NCI-H1694 treated with DMSO at 0.1 percent for 48 hours (cell line): ENCODE measurements around the gene ELMOD3.
"Not testable (repeated sequence)": the region's sequence is repeated elsewhere in the genome, so short reads cannot be mapped to it uniquely, and the experiment has no call there.

Experiments
- DNase-seq: peaks from one replicate; lab custom pipeline; 2025; lab: John Stamatoyannopoulos, UW

The ELMOD3 gene

DNA sequence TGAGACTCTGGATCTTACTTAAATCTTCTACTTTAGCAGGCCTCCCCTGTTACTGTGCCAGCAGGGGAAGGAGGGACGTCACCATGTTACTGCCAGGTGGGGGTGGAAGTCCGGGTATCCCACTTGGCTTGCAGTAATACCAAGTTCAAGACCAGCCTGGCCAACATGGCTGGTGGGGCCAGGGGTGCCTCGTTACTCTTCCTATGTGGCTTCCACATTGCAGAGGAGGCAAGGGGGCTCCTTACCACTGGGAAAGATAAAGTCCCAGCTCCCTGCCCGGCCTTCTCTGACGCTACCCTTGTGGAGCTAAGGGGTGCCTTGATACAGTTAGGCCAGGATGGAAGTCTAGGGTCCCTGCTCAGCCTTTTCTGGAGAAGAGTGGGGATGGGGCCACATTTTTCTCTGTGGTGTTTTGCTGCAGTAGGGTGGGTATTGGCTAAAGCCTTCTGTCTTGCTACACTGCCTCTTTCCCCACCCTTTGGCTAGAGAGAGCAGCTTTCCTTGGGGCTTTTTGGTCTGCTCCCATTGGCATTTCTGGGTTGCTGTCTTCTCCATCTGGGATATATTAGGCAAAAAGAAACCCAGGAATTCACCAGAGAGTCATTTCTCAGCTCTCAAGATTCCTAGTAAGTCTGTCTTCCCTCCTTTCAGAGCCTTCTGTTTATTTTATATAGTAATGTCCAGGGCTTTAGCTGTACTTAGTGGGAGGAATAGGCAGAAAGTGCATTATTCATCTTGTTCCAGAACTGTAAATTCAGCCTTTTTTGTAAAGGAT lies 21.9 kb downstream of the ELMOD3 start:
- no peak for DNase-seq

DNA sequence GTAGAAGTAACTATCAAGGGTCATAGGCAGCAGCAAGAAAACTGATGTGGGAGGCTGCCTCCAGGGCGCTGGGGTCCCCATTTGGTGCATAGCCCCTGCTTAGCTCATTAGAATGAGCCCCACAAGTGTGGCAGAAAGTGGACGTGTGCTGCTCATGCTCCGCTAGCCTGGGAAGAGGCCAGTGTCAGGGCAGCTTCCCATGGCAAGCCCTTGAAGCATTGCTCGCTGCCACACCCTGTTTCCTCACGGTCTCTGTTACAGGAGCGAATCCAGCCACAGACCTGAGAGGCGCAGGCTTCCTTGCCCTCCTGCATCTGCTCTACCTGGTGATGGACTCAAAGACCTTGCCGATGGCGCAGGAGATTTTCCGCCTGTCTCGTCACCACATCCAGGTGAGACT lies 22.5 kb downstream of the ELMOD3 start:
- no peak for DNase-seq

DNA sequence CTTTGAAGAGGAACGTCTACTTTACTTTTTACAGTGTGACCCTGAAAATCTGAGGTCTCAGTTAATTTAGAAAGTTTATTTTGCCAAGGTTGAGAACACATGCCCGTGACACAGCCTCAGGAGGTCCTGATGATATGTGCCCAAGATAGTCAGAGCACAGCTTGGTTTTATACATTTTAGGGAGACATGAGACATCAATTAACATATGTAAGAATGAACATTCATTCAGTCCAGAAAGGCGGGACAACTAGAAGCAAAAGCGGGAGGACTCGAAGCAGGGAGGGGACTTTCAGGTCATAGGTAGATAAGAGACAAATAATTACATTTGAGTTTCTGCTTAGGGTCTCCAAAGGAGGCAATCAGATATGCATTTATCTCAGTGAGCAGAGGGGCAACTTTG lies 23.7 kb downstream of the ELMOD3 start:
- DNase-seq = no peak

GRCh38 chr2:85380048-85380447 lies 25.5 kb downstream of the ELMOD3 start:
- DNase-seq = no peak

DNA sequence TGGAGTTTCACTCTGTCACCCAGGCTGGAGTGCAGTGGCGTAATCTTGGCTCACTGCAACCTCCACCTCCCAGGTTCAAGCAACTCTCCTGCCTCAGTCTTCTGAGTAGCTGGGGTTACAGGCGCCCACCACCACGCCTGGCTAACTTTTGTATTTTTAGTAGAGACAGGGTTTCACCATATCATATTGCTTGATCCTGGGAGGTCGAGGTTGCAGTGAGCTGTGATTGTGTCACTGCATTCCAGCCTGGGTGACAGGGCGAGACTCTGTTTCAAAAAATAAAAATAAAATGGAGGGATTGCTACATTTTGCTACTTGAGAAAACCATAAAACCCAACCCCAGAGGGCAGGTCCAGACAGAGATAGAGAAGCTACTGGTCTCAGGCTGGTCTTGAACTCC lies 28.6 kb downstream of the ELMOD3 start:
- not testable (repeated sequence) for DNase-seq

DNA sequence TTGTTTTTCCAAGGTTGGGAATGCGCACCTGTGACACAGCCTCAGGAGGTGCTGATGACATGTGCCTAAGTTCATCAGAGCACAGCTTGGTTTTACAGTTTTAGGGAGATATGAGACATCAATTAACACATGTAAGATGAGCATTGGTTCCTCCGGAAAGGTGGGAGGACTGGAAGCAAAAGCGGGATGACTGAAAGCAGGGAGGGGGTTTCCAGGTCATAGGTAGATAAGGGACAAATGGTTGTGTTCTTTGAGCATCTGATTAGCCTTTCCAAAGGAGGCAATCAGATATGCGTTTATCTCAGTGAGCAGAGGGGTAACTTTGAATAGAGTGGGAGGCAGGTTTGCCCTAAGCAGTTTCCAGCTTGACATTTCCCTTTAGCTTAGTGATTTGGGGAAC lies 29.3 kb downstream of the ELMOD3 start:
- no peak for DNase-seq

GRCh38 chr2:85385746-85386145 lies 31.2 kb downstream of the ELMOD3 start:
- no peak for DNase-seq

- no peak for DNase-seq
These were observed 33.2 kb downstream of the ELMOD3 start for GRCh38 chr2:85387754-85388153.

DNA sequence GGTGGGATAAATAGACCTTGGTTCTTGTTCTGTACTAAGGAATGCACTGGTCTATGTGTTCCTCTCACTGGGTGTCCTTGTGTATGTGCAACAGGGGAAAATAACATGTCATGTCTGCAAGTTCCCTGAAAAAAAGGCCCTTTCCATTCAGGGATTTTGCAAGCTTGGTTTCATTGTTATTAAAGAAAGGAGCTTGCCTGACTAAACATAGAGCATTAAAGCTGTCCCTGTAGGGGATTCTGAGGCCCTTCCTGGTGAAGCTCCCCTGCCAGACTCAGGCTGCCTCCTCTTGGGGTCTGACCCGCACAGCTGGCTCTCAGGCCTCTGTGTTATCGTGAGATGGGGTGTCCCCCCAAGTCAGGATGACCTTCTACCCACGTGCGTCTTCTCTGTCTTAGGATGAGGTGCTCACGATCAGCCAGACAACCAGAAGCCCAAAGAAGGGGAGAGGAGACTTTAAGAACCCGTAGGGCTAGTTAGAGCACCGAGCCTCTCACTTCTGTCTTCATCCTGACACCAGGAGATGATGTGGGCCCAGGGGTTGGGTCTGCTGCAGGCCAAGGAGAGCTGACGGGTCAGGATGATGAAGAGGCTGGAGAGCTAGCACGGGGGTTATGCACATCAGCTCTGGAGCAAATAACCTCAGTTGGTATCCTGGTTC lies 34.4 kb downstream of the ELMOD3 start:
- DNase-seq = no peak

- peak; percentile 50 for DNase-seq
These were observed 36.5 kb downstream of the ELMOD3 start for GRCh38 chr2:85390941-85391669.

DNA sequence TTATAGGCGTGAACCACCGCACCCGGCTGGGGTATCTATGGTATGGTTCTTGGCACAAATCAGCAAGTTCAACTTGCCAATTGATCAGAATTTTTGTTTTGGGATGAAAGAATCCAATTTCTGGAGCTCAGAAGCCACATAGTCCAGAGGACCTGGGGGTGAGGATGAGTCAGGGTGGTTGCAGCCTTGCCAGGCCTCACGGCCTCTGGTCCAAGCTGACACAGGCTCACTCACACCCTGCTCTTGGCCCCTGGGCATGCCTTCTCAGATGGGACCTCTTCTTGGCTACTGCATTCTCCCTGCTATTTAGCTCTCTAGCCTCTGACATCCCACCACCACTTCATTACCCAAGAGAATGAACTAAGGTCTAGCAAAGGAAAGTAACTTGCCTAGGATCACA lies 39.3 kb downstream of the ELMOD3 start:
- no peak for DNase-seq

DNA sequence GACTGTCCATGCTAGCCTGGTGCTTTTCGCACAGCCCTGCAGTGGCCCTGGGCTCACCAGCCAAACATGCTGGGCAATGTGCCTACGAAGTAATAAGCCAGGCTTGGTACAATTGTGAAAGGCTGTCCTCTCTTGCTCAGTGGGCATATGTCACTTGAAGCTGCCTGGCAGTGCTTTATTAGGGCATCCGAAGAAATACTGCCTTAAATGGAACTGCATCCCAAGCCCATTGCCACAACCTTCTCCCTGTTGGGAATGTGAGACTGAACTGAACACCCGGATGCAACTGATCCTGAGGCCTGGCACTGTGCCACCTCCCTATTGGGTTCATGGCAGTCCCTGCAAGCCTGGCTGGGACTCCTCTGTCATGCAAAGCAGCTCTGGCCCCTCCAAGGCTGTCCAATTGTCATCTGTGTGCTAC lies 39.7 kb downstream of the ELMOD3 start:
- no peak for DNase-seq

- DNase-seq = no peak
These were observed 40.4 kb downstream of the ELMOD3 start for GRCh38 chr2:85394976-85395375.

GRCh38 chr2:85395912-85396475 lies 41.4 kb downstream of the ELMOD3 start:
- DNase-seq = no peak

DNA sequence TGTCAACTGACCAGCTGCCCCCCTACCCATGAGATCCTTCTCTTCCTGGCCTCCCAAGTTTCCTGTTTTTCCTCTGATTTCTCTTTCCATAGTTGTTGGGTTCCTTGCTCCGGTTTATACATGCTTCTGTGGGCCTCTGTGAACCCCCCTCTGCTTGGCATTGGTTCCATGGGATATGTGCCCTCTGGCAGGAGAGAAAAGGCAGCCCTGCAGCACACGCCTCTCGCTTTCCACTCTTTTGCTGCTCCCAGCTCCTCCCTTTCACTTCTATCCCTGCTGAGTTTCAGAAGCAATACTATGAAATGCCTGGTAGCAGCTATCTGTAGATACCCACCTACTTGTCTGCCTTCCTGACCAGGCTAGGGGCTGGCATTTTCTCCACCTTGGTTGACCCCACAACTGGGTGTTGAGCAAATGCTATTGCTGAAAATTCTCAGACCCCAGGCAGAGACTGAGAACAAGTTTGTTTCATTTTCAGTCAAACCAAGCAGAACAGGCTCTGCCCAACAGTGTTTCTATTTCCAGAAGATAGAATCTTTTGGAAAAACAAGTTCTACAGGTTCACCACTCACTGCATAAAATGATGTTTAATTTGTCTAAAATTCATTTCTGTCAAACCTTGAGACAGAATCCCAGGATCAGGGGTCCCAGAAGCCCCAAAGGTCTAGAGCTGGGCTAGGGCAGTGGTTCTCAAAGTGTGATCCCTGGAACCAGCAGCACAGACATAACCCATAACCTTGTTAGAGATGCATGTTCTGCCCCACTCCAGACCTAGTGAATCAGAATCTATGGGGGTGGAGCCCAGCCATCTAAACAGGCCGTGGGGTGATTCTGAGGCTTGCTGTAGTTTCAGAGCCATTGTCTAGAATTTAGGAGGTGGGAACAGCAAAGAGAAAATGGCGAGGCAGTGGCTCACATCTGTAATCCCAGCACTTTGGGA lies 42.2 kb downstream of the ELMOD3 start:
- DNase-seq = no peak

GRCh38 chr2:85397925-85398331 lies 43.4 kb downstream of the ELMOD3 start:
- no peak for DNase-seq

DNA sequence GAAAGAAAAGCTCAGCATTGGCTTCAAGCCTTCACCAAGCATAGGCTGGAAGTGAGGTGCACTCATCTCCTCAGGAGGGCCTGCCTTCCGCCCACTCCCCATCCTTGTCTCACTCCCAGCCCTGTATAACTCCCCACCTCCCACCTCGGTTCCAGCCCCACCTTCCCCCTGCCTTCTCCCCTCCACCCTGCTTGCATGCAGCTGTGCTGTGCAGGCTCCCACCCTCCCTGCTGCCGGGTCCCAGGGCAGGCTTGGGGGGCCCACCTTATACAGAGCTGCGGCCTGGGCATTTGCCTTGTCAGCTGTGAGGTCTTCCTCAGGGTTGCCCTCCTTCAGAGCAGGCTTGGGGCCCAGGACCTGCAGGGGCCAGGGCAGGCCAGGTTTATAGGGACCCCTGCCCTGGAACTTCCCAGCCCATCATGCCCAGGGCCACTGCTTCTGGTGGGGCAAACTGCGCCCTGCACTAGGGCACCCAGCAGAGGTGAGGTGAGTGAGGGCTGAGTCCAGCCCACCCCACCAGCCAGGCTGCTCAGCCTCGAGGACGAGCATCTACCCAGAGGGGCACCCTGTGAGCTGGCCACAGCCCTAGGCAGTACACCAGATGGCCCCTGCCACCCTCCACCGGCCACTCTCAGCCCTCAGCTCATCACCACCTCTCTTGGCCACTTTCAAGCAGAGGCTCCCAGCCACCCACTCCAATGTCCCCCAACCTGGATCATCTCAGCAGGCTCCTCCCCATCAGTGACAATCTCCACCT lies 44.0 kb downstream of the ELMOD3 start:
- no peak for DNase-seq

DNA sequence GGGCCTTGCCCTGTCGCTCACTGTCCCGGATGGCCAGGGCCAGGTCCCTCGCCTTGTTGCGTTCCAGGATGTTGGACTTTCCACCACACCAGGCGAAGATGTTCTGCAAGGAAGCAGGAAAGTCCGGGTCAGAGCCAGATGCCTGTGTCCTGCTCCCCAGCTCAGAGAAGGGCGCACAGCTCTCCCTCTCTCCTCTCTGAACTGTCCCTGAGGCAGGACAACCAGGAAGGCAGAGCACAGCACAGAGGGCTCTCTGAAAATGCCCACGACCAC lies 44.5 kb downstream of the ELMOD3 start:
- DNase-seq = no peak

GRCh38 chr2:85400023-85400422 lies 45.5 kb downstream of the ELMOD3 start:
- no peak for DNase-seq

DNA sequence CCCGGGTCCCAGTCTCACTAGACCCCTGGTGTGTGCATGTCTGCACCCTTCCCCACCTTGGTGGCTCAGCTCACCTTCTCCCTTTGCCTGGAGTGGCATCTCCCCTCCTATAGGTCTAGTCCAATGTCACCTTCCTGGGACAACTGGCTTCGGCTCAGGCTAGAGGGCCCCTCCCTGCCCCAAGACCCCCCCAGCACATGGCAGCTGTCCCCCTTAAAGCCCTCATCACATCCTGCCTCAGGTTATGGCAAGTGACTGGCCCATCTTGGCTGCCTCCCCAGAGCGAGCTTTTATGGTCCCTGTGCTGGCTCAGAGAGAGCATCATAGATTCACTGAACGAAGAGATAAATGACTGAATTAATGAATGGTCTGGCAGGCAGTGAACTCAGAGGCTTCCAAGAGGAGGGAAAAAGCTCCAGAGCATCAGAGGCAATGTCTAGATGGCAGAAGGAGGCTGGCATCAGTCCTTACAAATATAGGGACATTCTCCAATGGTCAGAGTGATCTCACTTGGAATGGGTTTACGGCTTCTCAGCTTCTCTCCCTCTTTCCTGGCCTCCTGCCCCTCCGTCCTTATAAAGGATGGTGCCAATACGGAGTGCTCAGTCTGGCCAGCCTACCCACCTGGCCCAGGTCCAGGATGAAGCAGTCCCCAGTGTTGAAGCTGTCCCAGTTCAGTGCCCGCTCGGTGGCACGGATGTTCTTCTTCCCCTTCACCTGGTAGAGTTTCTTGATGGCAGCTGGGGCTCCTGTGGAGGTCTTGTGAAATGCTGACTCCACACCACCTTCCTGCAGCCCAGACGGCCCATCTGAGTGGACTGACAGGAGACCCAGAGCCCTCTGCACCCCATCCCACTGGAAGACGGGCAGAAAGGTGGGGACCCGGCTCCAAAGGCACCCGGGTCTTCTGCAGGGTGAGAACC lies 46.2 kb downstream of the ELMOD3 start:
- no peak for DNase-seq
